Measurements from ENCODE around the gene CMYA5. TPM values are rescaled to one million over a fixed set of nuclear protein-coding genes. Genes with fewer than 3 reads are reported as not detected.
A peak's percentile ranks its signal among the peaks of the same experiment; 100 is the strongest.
"Not testable (repeated sequence)": the region's sequence is repeated elsewhere in the genome, so short reads cannot be mapped to it uniquely, and the experiment has no call there.

CMYA5 gene
- total RNA-seq, 1 donor: 1.7 TPM

DNA sequence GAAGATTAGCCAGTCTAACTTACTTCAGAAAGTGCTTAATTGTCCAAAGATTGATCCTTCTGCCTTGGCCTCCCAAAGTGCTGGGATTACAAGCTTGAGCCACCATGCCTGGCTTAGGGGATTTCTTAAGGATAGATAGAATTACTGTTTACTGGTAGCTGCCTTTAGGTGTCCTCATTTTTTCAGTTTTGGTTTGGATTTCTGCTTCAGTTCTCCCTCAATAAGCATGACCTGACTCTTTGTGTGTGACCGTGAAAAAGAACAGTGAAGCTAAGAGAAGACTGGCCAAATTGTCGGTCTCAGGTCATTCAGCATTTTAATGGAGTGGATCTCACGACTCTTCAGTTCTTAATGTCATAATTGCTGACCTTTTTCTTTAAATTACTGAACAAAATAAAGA is 22.9 kb upstream of the CMYA5 start:
- DNase-seq (ENCODE audit: low read depth): no peak
- TF ChIP-seq, protein P1, sequence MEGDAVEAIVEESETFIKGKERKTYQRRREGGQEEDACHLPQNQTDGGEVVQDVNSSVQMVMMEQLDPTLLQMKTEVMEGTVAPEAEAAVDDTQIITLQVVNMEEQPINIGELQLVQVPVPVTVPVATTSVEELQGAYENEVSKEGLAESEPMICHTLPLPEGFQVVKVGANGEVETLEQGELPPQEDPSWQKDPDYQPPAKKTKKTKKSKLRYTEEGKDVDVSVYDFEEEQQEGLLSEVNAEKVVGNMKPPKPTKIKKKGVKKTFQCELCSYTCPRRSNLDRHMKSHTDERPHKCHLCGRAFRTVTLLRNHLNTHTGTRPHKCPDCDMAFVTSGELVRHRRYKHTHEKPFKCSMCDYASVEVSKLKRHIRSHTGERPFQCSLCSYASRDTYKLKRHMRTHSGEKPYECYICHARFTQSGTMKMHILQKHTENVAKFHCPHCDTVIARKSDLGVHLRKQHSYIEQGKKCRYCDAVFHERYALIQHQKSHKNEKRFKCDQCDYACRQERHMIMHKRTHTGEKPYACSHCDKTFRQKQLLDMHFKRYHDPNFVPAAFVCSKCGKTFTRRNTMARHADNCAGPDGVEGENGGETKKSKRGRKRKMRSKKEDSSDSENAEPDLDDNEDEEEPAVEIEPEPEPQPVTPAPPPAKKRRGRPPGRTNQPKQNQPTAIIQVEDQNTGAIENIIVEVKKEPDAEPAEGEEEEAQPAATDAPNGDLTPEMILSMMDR (IDR thresholded peaks at IDR 0.05; ENCODE audit: insufficient read depth, low read length): no peak
- H3K4me3 ChIP-seq (ENCODE audit: low read depth, low read length): no peak overlapping the region

DNA sequence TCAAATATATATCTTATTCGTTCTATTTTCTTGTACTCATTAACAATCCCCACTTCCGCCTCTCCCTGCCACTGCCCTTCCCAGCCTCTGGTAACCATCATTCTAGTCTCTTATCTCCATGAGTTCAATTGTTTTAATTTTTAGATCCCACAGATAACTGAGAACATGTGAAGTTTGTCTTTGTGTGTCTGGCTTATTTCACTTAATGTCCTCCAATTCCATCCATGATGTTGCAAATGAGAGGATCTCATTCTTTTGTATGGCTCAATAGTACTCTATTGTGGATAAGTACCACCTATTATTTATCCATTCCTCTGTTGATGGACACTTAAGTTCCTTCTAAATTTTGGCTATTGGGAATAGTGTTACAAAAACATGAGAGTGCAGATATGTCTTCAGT is 17.2 kb upstream of the CMYA5 start:
- TF ChIP-seq, protein P1 (IDR thresholded peaks at IDR 0.05; ENCODE audit: insufficient read depth, low read length): no peak

DNA sequence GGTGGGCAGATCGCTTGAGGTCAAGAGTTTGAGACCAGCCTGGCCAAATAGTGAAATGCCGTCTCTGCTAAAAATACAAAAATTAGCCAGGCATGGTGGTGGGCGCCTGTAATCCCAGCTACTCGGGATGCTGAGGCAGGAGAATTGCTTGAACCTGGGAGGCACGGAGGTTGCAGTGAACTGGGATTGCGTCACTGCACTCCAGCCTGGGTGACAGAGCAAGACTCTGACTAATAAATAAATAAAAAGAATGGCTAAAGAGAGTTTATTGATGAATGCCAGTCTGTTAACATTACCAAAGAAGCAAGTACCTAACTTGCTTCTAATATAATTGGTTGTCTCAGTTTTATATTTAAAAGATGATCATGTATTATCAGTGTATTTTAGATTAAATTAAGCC is 13.3 kb upstream of the CMYA5 start:
- DNase-seq (ENCODE audit: low read depth); H3K4me3 ChIP-seq (ENCODE audit: low read depth, low read length): not testable (repeated sequence)

More for the DNA sequence above, 17.2 kb upstream of the CMYA5 start:
- H3K4me3 ChIP-seq (ENCODE audit: low read depth, low read length): no peak overlapping the region
- DNase-seq (ENCODE audit: low read depth): no peak

DNA sequence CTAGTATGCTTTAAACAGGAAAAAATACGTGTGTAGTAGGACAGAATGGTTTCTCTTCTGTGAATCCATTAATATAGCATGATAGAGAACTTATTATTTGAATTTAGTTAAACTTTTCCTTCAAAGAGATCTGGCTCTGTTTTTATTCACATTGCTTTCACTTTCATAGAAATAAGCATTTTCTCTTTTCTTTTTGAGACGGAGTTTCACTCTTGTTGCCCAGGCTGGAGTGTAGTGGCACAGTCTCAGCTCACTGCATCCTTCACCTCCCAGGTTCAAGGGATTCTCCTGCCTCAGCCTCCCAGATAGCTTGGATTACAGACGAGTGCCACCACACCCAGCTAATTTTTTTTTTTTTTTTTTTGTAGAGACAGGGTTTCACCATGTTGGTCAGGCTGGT is 7.5 kb upstream of the CMYA5 start:
- not testable (repeated sequence) for DNase-seq (ENCODE audit: low read depth); H3K4me3 ChIP-seq (ENCODE audit: low read depth, low read length)

DNA sequence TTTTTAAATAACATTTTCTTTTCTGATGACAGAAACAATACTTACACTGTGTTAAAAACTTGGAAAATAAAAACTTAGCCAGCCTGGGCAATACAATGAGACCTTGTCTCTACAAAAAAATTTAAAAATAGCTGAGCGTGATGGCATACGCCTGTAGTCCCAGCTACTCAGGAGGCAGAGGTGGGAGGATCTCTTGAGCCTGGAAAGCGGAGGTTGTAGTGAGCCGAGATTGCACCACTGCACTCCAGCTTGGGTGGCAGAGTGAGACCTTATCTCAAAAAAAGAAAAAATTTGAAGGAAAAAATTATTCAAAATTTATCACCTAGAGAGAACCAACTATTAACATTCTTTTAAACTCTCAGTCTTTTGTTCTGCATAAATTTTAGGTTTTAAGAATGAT is 4.9 kb upstream of the CMYA5 start:
- no peak for DNase-seq (ENCODE audit: low read depth)
- H3K4me3 ChIP-seq (ENCODE audit: low read depth, low read length): no peak overlapping the region
- TF ChIP-seq, protein P1 (IDR thresholded peaks at IDR 0.05; ENCODE audit: insufficient read depth, low read length): no peak

DNA sequence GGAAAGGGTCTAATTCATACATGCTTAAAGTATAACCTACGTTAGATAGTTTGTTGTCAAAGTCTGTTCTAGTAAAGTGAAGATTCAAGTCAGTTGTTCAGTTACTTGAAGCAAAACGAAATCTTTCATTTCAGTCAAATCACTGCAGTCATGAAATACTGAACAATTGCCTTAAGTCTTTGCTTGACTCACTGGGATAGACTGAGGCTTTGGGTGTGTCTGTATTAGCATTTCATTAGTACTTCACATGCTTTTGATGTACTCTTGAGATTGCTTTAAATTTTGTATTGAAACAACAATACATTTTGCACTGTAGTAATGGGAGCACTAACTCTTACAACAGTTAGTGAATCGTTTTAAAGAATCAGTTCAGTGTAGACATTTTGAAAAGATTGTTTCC is 4.0 kb upstream of the CMYA5 start:
- no peak overlapping the region for H3K4me3 ChIP-seq (ENCODE audit: low read depth, low read length)
- TF ChIP-seq, protein P1 (IDR thresholded peaks at IDR 0.05; ENCODE audit: insufficient read depth, low read length): no peak
- peak; percentile 21 for DNase-seq (ENCODE audit: low read depth)

DNA sequence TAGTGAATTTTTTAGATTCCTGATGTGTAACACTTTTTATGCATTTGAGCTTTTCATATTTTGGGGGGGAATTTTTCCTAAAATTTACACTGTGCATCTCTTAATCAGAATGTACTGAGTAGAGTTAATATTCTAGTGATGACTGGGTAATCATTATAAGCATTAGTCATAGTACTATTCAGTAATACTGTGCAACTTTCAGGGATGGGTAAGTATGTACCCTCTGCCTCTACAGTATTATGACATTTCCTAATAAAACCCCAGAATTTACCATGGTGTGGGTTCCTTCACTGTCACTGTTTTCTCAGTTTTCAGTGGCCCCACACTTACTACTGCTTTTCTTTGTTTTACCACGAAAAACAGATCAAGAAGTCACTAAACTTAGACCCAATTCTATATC is 2.8 kb upstream of the CMYA5 start:
- H3K4me3 ChIP-seq (ENCODE audit: low read depth, low read length): no peak overlapping the region
- TF ChIP-seq, protein P1 (IDR thresholded peaks at IDR 0.05; ENCODE audit: insufficient read depth, low read length): no peak
- no peak for DNase-seq (ENCODE audit: low read depth)

DNA sequence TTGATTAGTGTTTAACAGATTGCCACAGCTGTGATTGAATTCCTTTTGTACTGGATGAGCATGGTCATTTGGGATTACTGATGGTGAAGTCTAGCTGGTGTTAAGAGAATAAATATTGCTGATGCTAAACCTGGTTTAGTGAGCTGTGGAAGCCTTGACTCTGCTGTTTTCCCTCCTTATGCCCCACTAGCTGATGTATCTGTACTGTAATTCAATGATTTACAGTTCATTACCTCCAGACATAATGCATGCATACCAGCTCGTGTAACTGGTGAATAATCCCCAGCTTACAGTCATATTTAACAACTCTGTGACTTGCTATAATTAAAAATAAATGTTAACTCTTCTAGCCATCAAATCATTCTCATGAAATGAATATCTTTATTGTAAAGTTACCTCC is 1.7 kb upstream of the CMYA5 start:
- no peak overlapping the region for H3K4me3 ChIP-seq (ENCODE audit: low read depth, low read length)
- DNase-seq (ENCODE audit: low read depth): no peak
- TF ChIP-seq, protein P1 (IDR thresholded peaks at IDR 0.05; ENCODE audit: insufficient read depth, low read length): no peak
